HG03159 (cell line): ENCODE data around the gene KRT13.

Source experiments
- ATAC-seq: cut with Tn5 transposase; IDR thresholded peaks from one replicate; pipeline ENCODE4 v1.9.1; 2021; ENCODE audit warnings: mild to moderate bottlenecking, moderate library complexity; ENCODE audit not compliant: unreplicated experiment

The KRT13 gene

DNA sequence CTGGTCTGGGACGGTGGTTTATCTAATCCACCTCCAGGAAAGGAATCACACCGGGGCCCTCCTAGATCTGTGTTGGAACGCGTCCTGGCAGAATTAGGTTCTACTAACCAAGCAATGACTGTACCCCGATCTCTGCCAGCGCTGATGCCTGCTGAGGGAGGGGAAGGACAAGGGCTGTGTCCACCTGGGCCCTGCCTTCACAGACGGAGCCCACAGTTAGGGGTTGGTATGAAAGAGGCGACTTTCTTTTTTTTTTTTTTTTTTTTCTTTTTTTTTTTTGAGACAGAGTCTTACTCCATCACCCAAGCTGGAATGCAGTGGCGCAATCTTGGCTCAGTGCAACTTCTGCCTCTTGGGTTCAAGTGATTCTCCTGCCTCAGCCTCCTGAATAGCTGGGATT is 32.6 kb upstream of the KRT13 start:
- no peak for ATAC-seq

DNA sequence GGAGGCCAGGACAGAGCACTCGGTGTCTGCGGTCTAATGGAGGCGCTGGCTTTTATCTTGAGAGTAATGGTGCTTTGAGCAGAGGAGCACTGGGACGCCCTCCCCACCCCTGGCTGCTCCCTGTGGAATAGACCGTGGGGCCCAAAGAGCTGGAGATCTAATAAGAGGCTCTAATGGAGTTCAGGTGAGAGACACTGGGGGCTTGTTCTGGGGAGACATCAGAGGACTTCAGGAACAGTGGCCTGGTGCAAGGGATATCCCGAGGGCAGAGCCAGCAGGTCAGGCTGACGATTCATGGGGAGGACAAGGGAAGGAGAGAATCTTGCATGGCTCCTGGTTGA is 32.2 kb upstream of the KRT13 start:
- ATAC-seq, result no peak

DNA sequence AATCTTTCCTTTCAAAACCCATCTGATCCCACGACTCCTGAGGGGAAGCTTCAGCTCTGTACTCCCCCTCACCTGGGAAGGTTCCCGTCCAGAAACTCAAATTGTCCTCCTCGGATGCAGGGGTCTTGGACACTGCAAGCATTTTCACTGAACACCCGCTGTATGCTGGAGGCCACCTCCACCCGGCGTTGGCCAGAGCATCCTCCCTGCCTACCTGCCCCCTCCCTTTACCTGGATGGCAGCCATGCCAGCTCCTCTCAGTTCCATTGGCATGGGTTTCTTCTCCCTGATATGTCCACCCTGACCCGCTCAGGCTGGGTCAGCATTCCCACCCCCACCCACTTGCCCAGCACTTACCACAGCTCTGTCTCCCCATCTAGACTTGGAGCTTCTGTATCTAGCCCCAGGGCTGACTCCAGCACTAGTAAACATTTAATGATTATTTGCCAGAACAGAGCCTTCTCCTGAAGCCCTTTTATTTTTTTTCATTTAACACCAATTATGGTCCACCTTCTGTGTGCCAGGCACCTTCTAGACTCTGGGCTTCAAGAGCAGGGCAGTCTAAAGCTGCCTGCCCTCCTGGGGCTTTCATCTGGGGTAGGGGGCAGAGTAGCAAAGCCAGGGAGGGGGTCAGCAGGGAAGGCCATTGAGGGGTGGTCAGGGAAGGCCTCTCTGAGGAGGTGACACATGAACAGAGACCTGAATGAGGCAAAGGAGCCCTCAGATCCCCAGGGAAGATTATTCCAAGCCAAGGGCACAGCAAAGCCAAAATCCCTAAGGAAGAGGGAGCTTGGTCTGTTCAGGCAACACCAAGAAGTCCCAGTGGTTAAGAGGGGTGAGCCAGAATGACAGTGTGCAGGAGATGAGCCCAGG is 31.6 kb upstream of the KRT13 start:
- ATAC-seq, result no peak

DNA sequence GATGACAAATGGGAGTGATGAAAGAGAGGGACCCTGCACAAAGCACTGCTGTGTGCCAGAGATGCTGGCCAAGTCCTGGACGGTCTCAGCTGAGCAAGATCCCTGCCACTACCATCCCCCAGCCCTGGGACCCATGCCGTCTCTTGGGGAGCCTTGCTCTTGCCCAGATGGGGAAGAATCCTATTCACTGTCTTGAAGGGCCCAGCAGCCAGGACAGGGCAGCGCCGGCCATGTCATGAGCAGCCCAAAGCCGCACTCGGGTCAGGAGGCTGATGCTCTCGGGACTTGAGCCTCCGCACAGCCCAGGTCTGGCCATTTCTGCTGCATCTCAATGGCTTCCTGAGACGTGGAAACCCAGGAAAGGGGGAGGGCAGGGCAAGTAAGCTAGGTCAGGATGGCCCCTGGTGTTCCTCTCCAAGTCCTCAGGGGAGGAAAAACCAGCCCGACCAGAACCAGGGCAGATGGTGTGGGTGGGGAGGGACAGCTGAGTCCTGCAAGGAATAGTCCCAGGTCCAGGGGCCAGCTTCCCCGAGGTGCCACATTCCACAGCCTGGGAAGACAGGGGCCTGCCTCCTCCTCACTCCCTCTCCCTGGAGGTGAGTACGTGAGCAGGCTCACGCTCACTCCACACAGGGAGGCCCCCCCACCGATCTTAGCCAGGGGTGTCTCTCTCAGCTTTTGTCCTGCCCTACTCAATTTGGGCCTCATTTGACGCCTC is 30.5 kb upstream of the KRT13 start:
- ATAC-seq, result no peak

DNA sequence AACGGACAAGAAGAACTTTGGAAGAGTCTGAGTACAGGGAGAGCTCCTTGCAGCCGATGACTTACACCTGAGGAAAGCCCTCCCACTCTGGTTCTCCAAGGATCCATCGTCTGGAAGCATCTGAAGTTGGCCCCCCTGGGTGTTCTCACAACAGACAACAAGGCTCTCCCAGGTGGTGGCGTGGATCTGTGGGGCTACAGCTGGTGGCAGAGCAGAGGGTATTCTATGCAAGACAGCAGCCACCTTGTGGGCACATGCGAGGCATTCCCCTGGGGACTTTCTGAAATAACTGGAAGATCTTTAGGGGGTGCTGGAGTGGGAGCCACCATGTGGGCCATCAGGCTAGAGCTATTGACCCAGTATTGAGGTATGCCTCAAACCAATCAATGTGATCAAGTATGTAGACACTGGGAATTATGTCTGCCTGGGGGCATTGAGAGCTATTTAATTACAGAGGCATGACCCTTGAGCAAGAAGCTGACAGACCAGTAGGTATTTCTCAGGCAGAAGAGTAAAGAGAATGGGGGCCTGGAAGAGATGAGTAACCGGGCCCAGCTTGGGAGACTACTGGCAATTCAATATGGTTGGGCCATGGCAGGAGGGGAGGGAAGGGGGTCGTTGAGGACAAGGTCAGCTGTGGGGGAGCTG is 29.6 kb upstream of the KRT13 start:
- no peak for ATAC-seq

DNA sequence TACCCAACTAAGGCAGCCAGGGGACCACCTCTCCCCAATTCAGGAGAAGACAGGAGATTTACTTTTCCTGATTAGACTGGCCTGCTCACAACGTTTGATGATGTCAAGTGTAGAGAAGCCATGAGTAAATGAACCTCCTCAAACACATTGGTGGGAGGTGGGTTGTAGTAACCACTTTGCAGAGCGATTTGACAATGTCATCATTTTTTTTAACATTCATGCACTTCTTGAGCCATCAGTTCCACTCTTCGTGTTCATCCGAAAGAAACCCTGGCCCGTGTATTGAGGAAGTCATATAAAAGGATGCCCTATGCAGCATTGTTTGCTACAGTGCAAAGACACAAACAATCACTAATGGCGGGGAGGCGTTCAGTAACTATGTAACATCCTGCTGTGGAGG is 28.2 kb upstream of the KRT13 start:
- ATAC-seq, result no peak

DNA sequence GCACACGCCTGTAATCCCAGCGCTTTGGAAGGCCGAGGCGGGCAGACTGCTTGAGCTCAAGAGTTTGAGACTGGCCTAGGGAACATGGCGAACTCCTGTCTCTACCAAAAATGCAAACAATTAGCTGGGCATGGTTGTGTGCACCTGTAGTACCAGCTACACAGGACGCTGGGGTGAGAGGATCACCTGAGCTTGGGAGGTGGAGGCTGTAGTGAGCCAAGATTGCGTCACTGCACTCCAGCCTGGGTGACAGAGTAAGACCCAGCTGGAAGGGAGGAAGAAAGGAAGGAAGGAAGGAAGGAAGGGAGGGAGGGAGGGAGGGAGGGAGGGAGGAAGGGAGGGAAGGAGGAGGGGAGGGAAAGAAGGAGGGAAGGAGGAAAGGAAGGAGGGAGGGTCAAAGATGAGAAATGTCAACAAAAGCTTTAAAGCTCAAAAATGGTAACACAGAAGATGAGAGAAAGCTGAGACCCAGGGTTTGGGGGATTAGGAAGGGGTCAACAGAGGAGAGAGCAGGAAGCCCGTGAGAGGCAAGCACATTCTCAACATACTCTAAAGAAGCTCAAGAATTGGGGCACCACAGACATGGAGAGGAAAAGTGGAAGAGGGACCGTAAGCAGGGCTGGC is 27.6 kb upstream of the KRT13 start:
- ATAC-seq, result no peak

DNA sequence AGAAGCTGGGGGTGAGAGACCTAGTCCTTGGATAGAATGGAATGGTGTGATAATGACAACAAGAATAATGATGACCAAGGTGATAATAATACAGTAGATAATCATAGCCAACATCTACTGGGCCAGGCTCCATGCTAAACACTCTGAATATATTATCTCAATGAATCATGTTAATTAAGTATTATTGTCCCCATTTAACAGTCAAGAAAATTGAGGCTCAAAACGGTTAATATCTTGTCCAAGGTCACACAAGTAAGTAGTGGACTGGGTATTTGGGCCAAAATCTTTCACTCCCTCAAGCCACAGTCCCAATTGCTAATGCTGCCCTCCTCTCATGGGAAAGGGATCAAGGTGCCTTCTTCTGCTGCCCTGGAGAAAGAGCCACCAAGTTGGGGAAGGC is 26.6 kb upstream of the KRT13 start:
- no peak for ATAC-seq

DNA sequence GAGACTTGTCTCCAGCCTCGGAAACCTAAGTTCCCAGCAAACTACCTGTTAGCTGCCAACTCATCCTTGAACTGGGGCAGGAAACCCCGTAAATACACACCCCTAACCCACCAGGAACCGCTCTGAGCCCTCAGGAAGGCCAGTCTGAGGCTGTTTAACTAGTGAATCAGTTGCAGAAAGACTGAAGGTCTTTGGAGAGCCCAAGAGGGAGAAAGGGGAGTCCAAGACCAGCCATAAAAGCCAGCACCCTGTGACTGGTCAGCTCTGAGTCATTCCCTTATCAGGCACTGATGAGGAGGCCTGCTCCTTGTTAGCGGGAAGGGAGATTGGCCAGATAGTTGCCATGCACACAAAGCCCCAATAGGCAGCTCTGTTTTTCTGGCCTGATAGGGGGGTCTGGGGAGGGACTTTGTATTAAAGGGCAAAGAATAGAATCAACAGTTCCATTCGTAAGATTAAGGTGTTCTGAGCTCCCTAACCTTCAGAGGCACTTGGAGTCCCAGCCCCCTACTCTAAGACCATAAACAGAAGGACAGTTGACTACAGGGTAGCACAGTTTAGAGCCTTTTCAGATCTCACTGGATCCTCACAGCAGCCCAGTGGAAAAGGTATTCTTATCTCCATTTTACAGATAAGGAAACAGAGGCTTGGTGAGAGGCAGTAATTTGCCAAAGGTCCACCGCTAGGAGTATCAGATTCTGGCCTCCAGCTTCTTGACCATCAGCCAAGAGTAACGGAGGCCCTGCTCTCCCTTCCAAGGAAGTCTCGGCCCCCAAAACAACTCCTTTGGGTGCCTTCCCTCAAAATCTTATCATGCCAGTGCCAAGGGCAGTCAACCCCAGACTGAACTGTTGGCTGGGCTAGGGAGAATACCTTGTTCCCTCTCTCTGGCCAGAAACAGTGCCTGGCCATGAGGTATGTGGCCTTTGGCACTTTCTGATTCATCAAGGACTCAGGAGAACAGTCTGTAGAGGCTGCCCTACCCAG is 24.9 kb upstream of the KRT13 start:
- ATAC-seq, result no peak

DNA sequence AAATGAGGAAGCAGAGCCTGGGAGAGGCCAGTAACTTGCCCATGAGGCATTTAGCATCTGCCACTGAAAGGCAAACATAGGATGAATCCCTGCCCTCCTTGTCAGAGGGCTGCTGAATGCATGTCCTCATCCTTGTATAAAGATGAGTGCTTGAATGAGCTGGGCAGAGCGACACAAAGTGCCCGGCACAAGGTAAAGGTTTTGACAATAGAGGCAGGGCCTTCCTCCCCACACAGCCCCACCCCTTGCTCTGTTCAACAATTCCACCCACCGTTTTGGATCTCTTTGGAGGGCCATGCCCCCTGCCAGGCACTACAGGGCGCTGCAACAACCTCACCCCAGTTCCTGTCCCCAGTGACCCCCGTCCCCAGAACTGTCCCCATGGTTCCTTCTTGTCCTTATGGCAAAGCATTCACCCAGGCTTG is 24.1 kb upstream of the KRT13 start:
- ATAC-seq, result no peak

DNA sequence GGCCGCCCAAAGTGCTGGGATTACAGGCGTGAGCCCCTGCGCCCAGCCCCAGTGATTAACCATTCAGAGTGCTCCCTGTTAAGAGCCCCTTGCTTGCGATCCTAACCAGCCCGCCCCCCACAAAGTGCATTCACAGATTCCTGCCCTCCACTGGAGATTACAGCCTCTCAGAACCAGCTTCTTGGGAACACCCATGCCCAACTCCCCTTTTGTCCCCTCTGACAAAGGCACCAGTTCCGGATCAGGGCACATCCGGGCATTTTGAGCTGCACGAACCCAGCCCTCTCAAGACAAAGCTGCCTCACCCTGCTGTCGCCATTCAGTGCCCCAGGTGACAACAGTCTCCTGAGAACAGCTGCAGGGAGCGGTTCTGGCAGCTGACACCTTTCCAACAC is 23.5 kb upstream of the KRT13 start:
- ATAC-seq, result no peak

DNA sequence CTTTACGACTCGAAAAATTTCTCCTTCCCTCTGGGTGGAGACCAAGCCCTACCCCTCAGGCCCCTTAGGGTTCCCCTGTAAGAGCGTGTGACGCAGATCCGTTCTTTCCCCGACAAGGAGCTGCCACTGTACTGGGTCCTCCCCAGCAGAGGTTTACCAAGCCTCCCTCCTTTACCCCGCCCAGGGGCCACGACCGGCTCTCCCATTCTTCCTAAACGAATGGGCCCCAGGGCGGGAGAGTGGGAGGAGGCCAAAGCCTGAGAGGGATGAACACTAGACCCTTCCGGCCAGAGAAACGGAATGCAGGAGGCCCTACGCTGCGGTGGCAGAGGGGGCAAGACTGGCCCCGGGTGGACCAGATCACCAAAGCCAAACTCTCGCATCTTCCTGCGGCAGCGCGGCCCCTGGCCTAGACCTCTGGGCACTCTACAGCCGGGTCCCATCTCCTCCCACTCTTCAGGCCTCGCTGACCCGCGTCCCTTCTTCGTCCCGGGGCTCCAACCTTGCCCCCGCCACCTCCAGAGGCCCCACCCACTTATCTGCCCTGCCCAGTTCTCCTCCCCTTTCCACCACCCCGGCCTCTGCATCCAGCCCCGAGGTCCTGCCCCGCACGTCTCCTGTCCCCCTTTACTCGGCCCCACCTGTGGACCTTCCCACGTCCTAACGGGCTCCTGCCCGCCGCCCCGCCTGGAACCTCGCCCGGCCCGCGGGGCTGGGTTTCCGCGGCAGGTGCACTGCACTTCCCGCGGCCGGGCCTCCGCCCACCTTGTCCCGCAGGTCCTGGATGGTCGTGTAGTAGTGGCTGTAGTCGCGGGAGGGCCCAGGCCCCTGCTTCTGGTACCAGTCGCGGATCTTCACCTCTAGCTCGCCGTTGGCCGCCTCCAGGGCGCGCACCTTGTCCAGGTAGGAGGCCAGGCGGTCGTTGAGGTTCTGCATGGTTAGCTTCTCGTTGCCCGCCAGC is 21.9 kb upstream of the KRT13 start:
- no peak for ATAC-seq

DNA sequence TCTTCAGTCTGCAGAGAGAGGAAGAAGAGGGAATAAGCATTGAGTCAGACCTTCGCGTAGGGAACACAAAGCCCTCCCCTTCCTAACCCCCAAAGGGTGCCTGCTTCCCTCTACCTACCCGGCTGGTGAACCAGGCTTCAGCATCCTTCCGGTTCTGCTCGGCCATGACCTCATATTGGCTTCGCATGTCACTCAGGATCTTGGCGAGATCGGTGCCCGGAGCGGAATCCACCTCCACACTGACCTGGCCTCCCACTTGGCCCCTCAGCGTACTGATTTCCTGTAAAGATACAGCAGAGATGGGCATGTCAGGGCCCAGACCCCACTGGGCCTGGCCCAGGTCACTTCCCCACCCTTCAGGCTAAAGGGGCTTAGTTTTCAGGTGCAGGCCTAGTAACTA is 18.8 kb upstream of the KRT13 start:
- no peak for ATAC-seq

DNA sequence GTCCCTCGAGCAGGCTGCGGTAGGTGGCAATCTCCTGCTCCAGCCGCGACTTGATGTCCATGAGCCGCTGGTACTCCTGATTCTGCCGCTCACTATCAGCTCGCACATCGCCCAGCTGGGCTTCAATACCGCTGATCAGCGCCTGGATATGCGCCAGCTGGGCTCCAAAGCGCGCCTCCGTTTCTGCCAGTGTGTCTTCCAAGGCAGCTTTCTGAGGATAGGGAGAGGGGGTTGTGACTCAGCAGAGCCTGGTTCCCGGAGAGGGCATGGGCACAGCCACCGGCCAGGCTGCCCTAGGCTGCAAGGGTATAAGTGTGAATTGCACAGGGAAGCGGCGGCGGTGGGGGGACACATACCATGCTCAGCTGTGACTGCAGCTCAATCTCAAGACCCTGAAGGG is 18.4 kb upstream of the KRT13 start:
- ATAC-seq, result no peak

DNA sequence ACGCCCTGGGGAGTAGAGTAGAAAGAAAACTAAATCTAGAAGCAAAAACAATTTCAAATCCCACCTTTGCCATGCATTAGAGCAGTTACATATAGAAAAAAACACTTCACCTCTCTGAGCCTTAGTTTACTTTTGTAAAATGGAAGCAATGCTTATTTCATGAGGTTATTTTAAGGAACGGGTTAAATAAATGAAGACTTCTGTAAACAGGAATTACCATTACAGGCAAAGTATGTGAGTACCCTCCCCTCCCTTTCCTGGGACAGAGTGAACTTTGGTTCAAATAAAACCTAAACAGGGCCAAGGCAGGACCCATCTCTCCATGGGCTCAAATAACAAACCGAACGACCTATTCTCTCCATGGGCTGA is 17.8 kb upstream of the KRT13 start:
- no peak for ATAC-seq

DNA sequence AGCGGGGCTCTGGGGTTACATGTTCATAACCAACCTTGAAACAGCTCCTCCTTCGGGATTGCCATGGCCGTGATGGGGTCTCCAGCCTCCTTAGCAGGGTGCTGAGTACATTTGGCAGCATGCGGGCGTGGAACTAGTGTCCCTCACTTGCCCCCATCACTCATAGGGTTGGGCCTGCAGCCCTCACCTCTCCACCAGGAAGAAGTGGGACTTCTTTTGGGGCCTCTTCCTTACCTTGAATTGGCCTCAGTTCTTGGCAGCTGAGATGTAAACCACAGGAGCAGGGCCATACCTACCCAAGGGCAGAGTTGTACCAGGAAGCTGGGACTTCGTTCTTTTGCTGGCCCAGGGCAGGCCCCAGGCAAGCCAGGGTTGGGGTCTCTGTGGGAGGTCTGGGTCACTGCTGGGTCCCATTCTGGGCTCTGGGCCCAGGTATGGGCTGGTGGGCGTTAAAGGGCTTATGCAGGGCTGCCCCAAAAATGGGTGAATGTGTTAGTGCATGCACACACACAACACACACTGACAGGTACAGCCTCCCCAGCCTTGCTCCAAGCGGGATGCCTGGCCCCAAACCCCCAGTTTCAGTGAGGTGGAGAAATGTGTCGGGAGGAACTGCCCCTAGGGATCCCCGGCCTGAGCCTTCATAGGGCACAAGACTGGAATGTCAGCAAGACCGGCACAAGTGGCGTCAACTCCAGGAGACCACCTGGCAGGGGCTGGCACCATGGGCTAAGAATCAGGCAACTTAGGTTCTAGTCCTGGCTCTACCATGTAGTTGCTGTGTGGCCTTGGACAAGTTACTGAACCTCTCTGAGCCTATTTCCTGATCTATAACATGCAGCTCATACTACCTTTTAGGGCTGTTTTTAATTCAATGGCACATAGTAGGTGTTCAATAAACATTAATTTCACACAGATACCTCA is 17.2 kb upstream of the KRT13 start:
- ATAC-seq, result no peak

DNA sequence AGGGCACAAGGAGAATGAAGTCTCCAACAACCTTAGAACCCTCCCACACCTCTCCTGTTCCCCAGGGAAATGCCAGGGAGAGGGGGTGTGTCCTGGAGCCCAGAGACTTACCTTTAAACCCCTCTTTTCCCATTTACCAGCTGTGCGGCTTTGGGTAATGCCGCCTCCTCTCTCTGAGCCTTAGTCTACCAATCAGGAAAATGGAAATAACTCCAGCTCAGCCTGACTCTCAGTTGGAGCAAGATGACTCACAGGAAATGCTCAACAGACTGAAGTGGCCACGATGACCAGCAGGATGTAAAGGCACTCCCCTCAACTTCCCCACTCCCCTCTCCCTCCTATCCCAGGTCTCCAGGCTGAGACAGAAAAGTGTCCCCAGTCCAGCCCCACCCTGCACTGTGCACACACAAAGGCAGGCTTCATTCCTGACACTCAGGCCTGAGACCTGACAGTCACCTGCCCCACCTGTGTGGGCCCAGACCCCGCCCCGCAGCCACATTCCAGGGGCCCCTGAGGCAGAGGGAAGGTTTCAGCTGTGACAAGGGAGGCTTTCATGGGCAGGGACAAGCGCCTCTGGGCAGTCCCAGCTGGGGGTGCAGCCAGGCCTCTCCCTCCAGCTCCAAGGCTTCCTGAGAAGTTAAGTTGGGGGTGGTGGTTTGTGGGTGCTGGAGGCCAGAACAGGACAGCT is 16.3 kb upstream of the KRT13 start:
- ATAC-seq, result no peak
